Stimulated activated CD8-positive, alpha-beta memory T cell treated with anti-CD3 and anti-CD28 coated beads, Interleukin-7, amount 100 ng/mL, for 4 hours (primary cell): ENCODE results near the gene CDK5RAP3.

ENCODE experiments used
- DNase-seq, 2 donors: peaks; one replicate each; pipeline ENCODE4 v3.0.0-alpha.2; 2020; ENCODE audit warnings: low read depth in 2 of 2

Gene CDK5RAP3

DNA sequence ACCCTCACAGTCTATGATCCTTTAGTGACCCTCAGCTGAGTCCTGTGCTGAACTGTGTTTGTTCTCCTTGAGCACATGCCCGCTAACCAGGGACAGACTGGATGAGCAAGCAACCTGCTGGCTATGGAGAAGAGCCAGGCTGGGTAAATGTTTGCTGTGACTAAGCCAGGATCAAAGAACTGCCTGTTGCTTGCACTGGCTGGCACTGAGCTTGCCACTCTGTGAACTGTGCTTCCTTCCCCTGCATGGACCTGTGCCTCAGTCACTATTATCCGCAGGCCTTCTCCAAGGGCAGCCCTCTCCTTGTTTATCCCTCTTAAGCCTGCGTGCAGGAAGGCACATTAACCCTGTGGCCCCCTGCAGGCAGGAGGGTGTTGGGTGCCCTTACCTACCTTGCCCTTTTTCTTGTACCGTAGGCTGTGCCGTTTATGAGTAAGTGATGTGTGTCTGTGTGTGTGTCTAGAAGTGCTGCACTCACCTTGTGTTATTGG, 22.2 kb upstream of the CDK5RAP3 start:
- no peak for DNase-seq

DNA sequence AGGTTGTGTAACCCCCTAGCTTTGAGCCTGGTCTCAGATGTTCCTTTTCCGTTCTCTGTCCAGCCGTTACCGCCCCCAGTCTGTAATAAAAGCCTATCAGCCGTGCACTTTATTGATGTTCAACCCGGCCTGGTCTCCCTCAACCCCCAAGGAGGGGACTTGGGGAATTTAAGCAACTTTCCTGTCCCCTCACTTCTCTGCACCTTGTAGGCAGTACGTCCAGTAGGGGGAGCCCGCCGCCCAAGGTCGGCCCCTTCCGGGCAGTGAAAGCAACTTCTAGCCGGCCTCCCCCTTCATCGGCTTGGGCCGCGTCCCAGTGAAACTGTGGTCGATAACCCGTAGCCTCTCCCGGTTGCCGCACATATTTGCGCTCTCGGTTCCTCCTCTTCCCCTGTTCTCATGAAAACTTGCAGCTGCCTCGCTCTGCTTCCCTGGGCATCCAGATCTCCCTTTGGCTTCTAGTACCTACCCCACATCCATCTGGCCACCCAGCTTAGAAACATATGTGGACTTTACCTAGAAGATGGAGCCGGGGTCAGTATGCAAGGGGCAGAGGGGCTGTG, 21.6 kb upstream of the CDK5RAP3 start:
- peak; percentile 53 to 66 for DNase-seq

DNA sequence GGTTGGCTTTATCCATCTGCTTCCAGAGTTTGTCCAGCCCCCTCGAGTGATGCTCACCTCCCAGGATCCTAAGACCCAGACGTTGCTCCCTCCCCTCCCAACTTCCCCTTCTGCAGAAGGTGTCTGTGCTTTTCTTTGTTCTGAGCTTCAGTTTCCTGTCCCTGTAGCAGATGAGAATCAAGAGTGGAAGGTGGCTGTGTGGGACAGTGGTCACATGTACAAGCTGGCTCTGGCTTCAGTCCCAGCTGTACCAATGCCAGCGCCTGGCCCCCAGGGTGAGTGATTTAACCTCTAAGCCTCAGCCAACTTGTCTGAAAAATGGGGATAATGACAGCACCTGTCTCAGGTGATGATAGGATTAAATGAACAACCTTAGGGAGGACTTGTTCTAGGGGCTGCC, 21.0 kb upstream of the CDK5RAP3 start:
- DNase-seq = no peak

DNA sequence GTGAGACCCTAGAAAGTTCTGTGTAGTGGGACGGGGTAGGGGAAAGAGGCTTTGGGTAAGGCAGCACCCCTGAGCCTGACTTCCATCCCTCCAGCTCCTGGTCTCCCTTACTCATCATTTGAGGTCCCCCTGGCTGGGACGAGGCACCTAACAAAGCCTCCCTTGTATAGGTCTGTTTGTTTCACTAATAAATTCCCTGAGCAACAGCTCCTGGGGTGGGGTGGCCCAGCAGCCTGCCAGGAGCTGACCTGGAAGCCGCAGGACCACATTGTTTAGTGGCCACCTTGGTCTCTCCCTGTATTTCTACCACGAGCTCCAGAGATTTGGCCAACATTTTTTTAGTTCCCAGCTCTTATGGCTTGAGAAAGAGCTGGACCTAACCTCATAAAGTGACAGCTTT, 20.5 kb upstream of the CDK5RAP3 start:
- no peak for DNase-seq

DNA sequence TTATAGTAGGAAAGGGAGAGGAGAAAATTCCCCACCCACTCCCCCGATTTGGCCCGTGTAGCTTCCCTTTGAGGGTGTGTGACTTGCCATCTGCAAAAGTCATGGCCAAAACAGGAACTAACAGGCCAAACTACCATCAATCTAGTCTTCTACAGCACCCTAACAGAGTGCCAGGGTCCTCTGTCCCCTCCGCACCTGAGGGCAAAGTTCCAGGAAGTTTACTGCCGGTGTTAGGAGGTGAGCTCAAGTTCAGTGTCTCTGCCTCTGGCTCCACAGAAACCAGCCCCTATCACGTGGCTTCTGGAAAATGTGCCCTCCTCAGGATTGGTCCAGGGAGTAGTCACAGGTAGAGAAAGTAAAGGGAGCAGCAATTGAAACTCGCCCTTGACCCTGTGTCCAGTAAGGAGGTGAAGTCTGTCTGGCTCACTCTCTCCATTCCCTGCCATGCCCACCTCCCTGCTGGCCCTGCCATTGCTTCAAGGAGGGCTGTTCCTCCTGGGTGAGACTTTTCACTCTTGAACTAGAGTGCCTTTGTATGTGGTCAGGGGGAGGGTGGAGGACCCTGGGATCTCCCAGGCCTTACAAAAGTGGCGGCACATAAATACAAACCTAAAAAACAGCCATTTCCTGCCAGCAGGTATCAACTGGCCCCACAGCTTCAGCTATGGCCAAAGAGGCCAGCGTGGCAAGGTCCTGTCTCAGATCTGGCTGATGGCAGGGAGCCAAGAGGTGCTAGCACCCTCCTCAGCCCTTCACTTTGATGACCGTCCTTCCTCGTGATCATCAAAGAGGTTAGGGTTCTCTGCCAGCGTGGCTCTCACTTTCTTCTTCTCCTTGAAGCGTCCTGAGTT, 18.5 kb upstream of the CDK5RAP3 start:
- DNase-seq = no peak

DNA sequence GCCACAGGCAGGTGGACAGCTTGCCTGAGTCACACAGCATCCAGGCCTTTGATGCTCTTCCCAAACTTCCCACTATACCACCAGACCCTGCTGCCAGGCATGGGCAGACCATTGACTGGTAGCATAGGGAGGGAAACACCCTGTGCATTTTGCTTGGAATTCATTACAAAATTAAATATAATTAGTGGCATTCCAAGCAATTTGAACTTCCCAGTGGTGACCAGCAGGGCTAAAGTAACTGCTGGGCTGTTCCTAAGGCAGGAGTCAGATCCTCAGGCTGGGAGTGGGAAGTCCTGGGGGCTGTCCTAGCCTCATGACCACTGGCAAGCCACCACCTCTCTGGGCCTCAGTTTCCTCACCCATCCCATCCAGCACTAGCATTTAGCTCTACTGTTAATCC, 17.0 kb upstream of the CDK5RAP3 start:
- no peak for DNase-seq

DNA sequence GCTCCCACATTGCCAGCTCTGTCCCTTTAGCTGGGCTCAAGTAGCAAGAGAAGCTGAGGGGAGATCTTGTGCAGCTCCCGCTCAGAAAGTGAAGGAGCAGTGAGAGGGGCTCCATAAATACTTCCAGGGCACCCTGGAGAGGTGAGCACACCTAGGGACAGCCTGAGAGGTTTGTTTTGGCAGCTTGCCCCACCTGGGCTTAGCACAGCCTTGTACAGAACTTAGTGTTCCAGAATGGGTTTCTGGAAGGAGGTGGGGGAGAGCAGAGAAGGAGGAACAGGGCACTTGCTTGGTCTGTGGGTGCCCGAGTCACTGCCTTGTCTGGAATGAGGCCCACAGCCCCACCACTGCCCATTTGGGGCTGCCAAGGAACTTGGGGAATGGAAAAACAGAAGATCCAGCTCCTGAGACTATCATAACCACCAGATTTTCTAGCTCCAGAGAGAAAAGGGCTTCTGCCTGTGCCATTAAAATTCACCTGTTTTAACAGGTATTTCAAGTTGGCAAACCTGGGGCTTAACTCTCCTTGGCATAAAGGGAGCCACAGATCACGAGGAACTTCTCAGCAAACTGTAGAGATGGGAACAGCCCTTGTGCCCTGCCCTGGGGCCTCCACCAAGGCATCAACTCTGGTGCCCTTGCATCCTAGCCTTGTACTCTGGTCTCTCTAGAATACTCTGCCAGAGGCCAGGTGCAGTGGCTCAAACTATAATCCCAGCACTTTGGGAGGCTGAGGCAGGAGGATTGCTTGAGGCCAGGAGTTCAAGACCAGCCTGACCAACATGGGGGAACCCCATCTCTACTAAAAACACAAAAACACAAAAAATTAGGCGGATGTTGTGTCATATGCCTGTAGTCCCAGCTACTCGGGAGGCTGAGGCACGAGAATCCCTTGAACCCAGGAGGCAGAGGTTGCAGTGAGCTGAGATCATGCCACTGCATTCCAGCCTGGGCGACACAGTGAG, 15.1 kb upstream of the CDK5RAP3 start:
- no peak for DNase-seq

DNA sequence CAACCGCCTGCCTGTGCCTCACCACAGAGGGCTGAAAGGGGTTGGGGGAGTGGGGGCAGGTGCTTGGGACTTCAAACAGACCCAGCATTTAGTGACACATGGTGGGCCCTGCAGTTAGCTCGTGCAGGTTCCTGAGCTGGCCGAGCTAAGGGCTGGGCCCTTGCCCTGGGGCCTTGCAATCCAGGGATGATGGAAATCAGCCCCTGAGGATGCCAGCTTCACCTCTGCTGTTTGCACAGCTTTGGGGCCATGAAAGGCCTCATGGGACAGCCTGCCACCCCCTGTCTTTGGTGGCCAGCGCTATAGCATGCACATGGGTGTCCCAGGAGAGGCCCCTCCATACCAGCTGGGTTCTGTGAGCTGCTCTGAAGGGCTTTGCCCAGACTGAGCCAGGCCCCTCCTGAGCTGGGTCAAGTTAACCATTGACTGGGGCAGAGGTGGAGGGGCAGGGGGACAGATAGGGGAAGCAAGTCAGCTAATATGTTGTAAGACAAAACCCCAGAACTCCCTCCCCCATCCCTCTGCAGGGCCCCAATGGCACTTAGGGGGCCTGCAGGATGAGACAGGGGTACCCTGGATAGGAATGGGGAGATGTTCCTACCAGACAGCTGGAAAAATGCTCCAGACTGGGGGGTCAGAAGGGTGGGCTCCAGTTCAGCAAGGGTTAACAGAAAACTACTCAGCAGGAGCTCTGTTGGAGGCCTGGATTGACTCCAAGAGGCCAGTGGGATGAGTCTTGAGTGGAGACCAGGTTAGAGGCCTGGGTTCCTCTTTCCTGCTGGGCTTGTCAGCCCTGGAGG, 13.9 kb upstream of the CDK5RAP3 start:
- no peak for DNase-seq

DNA sequence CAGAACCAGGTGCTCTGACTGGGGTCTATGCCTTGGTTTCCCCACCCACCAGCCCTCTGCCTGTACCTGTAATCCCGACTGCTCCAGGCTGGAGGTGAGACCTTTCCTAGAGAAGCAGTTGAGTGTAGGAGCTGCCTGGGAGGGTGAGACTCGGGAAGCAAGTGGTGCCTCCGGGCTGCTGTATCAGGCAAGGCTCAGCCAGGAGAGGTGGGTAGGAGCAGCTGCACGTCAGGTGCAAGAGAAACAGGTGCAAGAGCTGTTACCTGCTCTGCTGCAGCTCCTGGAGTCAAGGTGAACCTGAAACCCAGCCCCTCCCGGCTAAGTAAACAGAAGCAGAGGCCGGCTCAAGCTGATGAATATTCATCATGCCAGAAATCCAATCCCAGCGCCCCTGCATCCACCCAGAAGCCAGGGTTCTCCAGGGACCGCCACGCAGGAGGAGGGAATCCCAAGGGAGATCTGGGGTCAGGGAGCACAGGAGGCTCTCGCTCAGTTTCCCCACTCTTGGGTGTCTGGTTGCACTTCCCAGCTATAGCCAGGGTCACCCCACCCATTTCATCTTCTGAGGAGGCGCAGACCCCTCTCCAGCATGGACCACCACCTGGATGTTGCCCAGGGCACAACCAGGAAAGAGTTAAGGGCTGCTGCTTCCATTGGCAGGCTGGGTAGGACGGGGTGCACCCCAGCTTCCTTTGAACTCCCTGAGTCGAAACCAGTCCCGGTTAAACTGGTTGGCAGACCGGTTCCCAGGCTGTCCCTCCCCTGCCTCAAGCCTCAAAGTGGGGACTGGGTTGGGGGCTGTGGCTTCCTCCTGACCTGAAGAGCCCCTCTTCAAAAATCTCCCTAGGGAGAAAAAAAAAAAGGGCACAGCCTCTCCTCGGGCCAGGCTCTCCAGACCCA, 13.1 kb upstream of the CDK5RAP3 start, which contains the start of gene PRR15L:
Gene PRR15L, minus strand, starts transcription at position 293 of the 900 bp plus-strand sequence. CDS start 4,649 bp downstream, outside the sequence.
- DNase-seq = no peak

DNA sequence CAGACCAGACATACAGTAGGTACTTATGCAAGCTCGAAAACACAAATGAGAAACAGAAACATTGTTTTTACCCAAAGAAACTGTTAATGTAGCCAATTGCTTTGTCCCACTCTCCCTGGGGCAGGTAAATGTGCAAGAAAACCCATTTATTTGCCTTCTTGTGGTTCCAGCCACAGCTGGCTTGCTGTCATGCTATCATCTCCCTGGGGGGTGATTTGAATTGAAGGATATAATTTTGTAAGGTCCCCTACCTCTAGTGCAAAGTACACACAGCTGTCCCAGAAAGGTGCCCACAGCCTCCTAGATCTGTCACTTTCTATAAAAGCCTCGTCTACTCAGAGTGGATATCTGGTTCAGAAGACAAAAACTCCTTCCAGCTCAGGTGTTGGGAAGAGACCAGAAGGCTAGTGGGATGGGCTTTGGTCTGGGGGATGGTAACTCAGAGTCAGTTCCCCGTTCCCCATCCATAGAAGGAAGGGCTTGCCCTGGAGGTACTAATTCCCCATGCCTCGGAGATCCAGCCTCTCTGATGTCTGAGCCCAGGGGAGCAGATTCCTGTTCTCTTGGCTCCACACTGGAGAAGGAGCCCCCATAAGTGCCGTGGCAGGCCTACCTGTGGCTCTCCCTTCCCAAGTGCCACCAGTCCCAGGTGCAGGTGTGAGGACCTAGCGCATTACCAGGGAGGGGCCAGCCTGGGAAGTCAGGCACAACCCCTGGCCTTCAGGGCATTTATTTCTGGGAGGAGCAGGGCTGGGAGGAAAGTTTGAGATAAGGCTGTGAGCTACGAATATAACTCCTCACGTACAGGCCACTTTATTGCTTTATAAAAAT, 10.9 kb upstream of the CDK5RAP3 start:
- DNase-seq = no peak

DNA sequence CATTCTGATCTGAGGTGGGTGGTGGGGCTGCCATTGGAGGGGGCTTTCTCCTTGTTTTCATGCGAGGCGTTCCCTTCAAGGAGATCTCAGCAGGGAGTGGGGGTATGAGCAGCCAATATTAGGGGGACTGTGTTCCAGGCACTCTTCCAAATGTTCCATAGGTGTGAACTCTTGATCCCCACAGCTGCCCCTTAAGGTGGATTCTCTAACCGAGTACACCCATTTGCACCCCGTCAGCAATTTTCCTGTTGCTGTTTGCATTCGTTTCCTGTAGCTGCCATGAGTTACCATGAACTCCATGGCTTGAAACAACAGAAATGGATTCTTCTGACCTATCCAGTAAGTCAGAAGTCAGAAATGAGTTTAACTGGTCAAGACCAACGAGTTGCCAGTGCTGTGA, 9.5 kb upstream of the CDK5RAP3 start:
- DNase-seq = no peak

DNA sequence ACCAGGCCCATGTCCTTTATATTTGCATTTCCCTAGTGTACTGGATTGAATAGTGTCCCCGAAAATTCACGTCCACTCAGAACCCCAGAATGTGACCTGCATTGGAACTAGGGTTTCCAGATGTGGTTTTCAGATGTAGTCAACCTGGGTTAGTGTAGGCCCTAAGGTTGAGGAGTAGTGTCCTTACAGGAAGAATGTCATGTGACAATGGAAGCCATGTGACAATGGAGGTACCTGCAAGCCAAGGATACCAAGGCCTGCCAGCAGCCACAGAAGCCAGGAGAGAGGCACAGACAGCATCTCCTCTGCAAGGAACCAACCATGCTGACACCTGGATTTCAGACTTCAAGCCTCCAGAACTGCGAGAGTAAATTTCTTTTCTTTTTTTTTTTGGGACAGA, 8.0 kb upstream of the CDK5RAP3 start:
- no peak for DNase-seq

DNA sequence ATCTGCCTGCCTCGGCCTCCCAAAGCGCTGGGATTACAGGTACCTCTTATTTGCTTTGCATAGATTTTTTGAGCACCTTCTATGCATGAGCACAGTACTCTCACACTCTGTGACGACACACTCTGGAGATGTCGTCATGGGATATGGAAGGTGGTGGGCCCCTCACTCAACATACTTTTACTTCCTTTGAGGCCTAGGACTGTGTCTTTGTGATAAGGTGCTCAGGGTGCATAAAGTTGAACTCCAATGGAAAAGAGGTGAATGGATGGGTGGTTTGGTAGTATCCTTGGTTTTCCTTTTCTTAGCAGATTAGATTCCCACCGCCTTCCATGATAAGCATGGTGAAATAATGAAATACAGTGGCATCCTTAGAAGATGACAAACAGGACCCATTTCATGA, 6.1 kb upstream of the CDK5RAP3 start:
- no peak for DNase-seq

DNA sequence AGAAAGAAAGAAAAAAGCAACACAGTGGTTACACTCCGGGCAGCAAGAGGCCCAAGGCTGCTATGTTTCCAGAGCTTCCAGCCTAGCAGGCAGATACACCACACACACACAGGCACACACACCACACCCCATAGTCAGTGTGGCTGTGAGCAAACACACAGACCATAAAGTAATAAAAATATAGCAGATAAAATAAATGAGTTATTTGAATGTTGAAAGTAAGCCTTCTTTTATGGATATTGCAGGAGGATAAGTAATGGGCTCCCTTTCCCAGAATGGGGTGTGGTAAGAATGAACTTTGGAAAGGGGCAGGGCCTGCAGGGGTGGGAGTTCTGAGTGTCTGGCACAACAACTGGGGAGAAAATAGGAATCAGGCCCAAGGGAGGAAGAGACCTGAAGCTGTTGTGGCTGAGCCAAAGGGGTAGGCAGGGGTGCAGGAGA, 4.8 kb upstream of the CDK5RAP3 start:
- DNase-seq = no peak

DNA sequence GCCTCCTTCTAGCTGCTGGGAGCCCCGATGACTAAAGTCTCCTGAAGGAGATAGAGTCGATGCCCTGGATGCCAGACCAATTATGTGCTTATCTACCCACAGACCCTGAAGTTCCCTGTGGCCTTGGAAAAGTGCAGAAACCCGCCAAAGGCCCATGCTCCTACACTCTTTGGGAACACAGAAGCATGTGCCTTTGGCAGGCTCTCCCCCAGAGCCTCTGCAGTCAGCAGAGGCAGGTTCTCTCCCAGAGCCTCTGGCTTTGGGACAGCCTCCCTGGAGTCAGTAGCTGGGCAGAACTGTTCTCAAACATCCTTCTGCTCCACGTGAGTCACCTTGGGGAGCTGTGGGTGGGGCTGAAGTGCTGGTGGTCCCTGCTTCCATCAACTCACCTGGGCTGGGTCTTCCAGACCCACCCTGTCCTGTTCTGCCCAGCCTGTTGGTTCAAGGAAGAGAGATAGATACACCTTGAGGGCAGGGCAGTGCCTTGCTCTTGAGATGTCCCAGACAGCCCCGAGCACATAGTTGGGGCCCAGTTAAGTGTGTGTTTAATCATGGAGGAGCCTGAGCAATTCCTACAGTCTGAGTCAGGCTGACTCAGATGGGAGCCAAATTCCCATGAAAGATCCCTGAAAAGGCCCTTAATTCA, 3.2 kb upstream of the CDK5RAP3 start:
- no peak for DNase-seq

DNA sequence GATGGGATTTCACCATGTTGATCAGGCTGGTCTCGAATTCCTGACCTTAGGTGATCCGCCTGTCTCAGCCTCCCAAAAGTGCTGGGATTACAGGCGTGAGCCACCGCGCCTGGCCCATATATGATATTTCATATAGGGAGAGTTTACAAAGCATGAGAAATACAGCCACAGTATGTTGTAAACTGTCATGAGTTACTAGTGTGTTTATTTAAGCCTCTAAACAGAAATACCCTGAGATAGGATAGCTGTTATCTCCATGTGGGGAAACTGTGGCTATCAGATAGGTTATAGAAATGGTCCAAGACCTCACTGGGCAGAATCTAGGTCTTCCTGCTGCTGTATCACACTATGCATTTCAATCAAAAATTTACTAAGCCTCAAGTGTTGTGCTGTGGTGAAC, 2.1 kb upstream of the CDK5RAP3 start:
- no peak for DNase-seq

DNA sequence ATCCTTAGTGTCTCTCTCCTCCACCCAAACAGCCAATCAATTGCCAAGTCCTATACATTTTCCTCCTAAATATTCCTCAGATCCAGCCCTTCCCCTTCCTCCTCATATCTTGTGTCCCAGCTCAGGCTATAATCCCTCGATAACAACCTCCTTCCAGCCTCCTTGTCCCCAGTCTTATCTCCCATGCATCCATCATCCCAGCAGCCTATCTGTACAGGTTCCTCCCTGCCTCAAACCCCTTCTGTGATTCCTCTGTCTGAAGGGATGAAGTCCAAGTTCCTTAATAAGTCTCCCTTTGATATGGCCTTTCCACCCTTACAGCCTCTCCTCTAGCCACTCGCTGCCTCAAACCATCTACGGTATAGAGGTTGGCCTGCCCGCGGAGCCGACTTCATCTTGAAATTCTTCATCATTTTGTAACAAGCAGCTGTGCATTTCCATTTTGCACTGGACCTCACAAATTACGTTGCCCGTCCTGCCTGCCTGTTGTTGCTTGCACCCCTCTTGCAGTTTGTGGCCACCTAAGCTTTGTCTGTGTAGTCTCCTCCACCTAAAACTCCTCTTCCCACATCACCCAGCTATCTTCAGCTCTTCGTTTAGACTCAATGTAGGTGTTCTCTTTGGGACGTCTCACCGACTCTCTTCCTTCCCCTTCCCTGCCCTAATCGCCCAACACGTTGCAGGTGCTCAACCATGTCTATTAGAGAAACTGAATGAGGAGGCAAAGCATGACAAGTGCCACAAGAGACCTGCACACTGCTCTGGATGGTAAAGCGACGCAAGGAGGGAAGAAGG, 786 bp upstream of the CDK5RAP3 start:
- DNase-seq = no peak

DNA sequence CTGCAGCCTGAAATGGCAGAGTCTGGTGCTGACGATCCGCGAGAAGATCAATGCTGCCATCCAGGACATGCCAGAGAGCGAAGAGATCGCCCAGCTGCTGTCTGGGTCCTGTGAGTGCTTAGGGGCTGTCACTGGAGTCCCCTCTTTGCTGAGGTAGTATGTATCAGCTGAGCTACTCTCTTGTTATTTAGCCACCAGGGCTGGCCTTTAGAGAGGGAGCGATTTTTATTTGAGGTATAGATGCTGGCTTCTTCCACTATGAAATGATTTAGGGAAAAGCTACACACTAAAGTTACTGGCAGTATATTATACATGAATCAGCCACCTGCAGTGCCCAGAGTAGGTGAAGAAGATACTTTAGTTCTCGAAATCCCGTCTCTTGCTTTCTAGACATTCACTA, 2.6 kb downstream of the CDK5RAP3 start:
- no peak for DNase-seq
